Cerebellar cortex (tissue), 1 donor: ENCODE results near the gene SCAF1.

Source experiments
- DNase-seq: peaks from one replicate; pipeline ENCODE4 v3.0.0-alpha.2; 2015; ENCODE audit warnings: low spot score

The SCAF1 gene, protein sequence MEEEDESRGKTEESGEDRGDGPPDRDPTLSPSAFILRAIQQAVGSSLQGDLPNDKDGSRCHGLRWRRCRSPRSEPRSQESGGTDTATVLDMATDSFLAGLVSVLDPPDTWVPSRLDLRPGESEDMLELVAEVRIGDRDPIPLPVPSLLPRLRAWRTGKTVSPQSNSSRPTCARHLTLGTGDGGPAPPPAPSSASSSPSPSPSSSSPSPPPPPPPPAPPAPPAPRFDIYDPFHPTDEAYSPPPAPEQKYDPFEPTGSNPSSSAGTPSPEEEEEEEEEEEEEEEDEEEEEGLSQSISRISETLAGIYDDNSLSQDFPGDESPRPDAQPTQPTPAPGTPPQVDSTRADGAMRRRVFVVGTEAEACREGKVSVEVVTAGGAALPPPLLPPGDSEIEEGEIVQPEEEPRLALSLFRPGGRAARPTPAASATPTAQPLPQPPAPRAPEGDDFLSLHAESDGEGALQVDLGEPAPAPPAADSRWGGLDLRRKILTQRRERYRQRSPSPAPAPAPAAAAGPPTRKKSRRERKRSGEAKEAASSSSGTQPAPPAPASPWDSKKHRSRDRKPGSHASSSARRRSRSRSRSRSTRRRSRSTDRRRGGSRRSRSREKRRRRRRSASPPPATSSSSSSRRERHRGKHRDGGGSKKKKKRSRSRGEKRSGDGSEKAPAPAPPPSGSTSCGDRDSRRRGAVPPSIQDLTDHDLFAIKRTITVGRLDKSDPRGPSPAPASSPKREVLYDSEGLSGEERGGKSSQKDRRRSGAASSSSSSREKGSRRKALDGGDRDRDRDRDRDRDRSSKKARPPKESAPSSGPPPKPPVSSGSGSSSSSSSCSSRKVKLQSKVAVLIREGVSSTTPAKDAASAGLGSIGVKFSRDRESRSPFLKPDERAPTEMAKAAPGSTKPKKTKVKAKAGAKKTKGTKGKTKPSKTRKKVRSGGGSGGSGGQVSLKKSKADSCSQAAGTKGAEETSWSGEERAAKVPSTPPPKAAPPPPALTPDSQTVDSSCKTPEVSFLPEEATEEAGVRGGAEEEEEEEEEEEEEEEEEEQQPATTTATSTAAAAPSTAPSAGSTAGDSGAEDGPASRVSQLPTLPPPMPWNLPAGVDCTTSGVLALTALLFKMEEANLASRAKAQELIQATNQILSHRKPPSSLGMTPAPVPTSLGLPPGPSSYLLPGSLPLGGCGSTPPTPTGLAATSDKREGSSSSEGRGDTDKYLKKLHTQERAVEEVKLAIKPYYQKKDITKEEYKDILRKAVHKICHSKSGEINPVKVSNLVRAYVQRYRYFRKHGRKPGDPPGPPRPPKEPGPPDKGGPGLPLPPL

DNA sequence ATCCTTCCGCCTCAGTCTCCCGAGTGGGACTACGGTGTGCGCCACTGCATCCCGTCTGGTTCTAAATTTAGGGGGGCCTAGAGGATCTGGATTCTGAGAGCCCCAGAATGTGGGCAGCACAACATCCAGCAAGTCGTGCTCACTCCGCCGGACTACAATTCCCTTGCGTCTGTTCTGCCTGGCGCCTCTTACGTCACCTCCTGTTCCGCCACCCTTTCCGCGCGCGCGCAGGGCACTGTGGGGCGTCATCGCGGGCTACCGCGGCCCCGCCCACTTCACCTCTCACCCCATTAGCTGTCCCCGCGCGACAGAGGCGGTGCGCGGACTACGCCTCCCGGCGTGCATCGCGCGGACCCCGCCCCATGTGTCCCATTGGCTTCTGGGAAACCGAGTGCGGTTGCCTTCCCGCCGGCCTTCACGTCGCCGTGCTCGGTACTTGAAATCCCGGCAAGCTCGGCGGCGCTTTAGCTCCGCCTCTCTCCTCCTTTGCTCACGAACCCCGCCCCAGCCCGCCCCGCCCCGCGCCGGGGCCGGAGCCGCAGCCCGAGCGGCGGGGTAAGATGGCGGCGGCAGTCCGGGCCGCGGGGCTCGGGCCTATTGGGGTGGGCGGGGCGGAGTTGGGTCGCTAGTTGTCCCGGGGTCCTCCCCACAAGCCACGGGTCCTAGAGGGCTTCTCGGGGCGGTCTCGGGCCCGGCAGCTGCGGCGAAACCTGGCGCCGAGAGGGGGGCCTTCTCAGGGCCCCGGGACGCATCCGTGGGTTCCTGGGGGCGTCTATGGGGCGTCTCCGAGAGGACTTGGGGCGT lies at the start of gene SCAF1:
SCAF1 (plus strand) TSS at position 522 of the 804 bp plus-strand sequence. CDS start 2,818 bp downstream, outside the sequence.
- DNase-seq, result peak; percentile 99

DNA sequence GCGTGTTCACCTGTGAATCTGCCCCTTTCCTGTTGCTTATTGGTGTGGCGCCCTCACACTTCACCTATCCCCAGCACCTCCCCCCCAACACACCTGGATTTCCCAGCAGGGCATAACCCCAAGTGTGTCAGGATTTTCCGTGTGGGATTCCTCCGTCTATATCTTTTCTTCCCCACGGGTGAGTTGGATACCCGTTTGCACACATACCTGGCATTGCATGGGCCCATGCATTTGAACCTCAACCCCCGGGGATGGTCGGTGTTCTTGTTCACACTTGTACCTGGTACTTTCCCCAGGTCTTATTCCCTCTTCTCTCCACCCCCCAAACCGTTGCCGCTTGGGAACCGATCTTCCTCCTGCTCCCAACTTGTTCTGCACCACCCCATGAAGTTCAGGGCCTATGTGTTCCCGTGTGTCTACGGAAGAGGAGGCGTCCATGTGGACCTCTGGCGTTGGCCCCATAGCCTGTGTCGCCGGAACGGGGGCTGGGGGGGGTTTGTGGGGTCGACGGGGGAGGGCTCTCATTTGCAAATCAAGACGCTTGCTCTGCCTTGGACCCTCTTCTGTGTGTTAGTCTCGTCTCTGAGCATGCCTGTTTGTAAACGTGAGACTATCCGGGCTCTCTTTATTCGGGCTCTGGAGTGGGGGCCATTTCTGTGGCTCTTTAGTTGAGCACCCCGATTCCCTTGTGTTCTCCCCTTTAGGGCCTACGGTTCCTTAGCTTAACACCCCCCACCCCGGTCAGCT lies 49.4 kb upstream of the SCAF1 start:
- peak; percentile 58 for DNase-seq

DNA sequence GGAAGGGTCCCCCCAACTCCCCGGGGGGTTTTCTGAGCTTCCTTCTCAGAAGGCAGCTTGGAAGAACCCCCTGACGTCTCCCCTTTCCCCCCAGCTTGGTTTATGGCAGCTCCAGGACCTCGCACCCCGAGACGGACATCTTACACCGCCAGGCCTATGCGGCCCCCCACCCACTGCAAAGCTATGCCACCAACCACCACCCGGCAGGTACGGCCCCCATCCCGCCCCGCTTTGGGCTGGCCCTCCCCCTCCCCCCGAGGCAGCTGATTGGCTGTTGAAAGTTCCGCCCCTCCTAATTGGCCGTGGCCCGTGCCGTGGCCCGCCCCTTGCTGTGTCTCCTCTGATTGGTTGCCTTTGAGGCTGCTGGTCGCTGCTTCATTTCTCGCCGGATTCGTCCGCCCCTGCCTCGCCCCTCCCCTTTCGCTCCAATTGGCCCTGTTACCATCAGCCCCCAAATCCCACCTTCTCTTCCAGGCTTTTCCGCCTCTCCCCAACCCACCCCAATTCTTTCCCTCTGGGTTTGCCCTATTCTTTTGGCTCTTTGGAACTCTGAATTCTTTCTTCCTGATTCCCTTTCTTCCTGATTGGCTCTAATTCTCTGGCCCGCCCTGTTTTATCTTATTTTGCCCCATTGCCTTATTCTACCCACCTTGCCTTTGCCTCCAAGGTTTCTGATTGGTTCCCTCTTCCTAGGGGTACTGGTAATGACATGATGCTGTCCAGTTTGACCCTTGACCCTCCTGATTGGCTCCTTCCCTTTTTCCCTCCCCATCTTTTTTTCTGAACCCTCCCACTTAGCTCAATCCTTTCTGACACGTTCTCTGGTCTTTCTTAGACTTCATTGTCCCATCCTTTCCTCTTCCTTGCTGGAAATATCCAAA lies 48.5 kb upstream of the SCAF1 start:
- peak; percentile 96 for DNase-seq

DNA sequence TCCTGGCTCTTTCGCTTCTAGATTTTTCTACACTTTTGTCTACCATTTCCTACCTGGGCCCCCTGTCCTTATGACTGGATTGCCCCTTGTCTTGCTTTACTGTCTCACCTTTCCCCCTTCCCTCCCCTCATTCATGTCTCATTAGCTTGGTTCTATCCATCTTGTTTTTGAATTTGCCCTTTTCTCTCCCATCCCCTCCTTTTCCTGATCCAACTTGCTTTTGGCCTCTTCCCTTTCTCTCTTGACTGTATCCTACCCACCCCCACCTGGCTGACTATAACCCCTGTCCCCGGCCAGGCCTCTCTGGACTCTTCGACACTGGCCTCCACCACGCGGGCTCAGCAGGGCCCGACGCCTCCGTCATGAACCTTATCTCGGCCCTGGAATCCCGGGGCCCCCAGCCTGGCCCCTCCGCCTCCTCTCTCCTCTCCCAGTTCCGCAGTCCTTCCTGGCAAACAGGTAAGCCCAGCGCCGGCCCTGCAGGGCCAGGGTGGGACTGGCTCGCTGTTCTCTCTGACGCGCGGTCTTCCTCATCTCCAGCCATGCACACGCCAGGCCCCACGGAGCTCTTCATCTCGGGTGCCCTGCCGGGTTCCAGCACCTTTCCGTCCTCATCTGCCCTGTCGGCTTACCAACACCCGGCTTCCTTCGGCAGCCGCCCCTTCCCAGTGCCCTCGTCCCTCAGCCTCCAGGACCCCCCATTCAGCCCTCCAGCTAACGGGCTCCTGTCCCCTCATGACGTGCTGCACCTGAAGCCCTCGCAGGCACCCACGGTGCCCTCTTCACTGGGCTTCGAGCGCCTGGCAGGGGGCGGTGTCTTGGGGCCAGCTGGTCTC lies 47.6 kb upstream of the SCAF1 start:
- DNase-seq, result no peak

DNA sequence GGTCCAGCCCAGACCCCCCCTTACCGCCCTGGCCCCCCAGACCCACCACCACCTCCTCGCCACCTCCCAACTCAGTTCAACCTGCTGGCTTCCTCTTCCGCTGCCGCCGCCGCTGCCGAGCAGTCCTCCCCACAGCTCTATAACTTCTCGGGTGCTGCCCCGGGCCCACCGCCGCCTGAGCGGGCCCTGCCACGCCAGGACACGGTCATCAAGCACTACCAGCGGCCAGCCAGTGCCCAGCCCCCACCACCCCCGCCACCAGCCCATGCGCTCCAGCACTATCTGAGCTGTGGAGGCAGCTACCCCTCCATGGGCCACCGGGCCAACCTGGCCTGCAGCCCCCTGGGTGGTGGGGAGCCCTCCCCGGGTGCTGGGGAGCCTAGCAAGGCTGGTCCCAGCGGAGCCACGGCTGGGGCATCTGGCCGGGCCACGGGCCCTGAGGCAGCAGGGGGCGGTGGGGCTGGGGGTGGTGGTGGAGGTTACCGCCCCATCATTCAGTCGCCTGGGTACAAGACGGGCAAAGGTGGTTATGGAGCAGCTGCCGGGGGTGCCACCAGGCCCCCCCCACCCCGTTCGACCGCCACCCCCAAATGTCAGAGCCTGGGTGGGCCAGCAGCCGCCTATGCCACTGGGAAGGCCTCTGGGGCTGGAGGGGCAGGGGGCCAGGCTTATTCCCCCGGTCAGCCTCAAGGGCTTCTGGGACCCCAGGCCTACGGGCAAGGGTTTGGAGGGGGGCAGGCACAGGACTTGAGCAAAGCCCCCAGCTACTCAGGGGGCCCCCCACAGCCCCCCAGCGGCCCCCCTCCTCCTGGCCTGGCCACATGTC lies 46.8 kb upstream of the SCAF1 start:
- DNase-seq, result no peak

DNA sequence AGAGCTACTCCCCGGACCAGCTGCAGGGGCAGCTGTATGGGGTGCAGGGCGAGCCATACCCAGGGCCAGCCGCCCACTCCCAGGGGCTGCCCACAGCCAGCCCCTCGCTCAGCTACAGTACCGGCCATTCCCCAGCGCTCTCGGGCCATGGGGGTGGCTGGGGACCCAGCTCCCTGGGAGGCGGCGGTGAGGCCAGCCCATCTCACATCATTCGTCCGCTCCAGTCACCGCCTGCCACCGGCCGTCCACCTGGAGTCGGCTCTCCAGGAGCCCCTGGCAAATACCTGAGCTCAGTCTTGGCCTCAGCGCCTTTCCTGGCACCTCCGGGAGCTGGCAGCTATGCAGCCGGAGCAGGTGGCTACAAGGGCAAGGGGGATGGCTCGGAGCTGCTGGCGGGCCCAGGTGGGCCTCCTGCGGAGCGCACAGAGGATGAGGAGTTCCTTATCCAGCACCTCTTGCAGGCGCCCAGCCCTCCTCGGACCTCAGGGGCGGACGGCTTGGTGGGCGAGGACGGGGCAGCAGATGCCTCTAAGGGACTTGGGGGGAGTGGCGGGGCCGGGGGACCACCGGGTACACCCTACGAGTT lies 46.1 kb upstream of the SCAF1 start:
- DNase-seq, result peak; percentile 78

DNA sequence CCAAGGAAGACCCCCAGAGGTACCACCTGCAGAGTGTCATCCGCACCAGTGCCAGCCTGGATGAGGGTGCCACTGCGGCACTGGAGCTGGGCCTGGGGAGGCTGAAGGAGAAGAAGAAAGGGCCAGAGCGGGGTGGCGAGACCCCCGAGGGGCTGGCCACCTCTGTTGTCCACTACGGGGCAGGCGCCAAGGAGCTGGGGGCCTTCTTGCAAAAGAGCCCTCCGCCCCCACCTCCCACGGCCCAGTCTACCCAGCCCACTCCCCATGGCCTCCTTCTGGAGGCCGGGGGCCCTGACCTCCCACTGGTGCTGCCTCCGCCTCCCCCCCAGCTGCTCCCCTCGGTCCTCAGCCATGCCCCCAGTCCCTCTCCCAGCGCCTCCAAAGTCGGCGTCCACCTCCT lies 45.6 kb upstream of the SCAF1 start:
- DNase-seq, result no peak

DNA sequence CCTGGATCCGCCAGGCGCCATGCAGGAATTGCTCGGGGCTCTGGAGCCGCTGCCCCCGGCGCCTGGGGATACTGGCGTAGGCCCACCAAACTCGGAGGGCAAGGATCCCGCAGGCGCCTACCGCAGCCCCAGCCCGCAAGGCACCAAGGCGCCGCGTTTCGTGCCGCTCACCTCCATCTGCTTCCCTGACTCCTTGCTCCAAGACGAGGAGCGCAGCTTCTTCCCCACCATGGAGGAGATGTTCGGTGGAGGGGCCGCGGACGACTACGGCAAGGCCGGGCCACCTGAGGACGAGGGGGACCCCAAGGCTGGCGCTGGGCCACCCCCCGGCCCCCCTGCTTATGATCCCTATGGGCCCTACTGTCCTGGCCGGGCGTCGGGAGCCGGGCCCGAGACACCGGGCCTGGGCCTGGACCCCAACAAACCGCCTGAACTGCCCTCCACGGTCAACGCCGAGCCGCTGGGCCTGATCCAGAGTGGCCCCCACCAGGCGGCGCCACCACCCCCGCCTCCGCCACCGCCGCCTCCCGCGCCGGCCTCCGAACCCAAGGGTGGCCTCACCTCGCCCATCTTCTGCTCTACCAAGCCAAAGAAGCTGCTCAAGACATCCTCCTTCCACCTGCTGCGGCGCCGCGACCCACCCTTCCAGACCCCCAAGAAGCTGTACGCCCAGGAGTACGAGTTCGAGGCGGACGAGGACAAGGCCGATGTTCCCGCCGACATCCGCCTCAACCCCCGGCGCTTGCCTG lies 44.9 kb upstream of the SCAF1 start:
- DNase-seq, result no peak

DNA sequence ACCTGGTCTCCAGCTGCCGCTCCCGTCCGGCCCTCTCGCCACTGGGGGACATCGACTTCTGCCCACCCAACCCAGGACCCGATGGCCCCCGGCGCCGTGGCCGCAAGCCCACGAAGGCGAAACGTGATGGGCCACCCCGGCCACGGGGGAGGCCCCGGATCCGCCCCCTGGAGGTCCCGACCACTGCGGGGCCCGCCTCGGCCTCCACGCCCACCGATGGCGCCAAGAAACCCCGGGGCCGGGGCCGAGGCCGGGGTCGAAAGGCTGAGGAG lies 44.4 kb upstream of the SCAF1 start:
- DNase-seq, result no peak

DNA sequence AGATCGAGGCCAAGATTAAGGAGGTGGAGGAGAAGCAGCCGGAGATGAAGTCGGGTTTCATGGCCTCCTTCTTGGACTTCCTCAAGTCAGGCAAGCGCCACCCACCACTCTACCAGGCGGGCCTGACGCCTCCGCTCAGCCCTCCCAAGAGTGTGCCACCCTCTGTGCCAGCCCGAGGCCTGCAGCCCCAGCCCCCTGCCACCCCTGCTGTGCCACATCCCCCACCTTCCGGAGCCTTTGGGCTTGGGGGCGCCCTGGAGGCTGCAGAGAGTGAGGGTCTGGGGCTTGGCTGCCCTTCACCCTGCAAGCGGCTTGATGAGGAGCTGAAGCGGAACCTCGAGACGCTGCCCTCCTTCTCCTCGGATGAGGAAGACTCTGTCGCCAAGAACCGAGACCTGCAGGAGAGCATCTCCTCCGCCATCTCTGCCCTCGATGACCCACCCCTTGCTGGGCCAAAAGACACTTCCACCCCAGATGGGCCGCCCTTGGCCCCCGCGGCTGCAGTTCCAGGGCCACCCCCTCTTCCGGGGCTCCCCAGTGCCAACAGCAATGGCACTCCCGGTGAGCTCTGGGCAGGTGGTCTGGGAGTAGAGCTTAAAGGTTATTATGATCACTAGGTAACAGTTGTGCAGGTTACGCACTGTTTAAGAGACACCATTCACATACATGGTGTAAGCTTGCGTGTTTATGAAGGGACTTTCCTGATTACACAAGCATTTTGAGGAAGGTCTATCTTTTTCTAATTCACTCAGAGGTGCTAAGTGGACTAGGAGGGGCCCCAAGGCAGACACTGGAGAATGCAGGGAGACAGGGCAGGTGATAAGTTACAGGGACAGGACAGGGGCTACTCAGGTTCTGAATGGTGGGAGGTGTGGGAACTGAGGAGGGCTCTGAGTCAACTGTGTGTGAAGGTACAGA lies 42.4 kb upstream of the SCAF1 start:
- DNase-seq, result no peak

DNA sequence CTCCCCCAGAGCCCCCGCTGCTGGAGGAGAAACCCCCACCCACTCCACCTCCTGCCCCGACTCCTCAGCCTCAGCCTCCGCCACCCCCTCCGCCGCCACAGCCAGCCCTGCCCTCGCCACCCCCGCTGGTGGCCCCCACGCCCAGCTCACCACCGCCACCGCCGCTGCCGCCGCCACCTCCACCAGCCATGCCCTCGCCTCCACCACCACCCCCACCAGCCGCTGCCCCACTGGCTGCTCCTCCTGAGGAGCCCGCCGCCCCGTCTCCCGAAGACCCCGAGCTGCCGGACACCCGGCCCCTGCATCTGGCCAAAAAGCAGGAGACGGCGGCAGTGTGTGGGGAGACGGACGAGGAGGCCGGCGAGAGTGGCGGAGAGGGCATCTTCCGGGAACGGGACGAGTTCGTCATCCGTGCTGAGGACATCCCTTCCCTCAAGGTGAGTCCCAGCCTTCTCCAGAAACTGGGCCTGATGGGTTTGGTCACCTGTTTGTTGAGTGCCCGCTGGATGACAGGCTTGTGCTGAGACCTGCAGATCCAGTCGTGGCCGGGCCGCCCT lies 40.4 kb upstream of the SCAF1 start:
- no peak for DNase-seq

DNA sequence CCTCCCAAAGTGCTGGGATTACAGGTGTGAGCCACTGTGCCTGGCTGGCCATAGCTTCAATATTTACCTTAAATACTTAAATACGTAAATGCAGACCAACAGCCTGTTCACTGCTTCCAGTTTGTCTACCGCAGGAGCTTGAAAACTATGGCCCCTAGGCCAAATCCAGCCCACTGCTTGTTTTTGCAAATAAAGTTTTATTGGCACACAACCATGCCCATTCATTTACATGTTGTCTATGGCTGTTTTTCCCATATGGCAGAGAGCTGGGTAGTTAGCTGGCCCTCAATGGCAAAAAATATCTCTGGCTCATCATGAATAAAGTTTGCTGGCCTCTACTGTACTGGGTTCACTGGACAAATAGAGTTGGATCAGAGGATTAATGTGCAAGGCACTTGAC lies 39.2 kb upstream of the SCAF1 start:
- no peak for DNase-seq

DNA sequence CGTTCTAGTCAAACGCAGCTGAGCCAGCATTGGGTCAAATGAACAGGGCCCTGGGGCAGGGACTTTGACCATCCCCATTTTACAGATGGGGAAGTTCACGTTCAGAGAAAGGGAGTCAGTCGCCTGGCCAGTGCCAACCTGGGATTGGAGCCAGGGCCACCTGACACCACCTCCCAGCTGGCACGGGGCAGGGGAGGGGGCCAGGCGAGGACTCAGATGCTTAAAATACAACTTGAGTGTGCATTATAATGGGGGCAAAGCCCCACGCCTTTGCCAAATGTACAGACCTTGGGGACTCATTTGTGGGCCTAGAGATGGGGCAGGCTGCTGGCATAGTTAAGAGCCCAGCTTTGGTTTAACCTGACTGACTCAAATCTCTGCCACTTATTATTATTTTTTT lies 36.4 kb upstream of the SCAF1 start:
- DNase-seq, result no peak

DNA sequence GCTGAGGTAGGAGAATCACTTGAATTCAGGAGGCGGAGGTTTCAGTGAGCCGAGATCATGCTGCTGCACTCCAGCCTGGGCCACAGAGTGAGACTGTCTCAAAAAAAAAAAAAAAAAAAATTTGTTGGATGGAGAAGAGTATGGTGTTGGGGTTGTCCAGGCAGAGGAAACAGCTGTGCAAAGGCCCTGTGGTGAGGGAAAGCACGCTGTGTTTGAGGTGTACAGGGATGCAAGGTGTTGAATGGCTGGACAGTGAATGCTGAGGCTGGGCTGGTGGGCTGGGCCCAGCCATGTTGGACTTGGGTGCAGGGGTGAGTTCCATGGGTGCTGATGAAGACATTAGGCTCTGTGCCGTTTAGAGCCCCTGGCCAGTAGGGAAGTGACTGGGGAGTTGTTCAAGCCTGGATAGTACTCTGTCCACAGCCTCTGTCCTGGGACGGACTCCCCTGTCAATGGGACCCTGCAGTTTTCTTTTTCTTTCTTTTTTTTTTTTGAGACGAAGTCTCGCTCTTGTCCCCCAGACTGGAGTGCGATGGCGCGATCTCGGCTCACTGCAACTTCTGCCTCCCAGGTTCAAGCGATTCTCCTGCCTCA lies 32.4 kb upstream of the SCAF1 start:
- DNase-seq, result no peak

DNA sequence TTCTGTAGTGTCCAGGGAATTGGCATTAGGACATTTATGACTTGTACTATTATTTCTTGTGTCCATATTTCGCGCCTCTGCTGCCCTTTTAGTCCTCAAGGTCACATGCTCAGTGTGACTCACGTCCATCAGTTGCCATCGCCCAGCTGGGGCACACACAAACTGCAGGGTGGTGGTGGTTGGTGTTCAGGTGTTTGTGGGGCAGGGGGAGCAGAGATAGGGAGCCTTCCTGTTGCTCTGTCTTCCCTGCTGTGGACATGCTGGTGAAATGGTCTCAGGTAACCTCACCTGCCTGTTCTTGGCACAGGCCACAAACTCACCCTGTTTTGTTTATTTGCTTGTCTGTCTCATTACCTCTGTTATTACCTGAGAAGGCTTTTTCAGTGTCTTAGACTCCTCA lies 28.6 kb upstream of the SCAF1 start:
- no peak for DNase-seq
